IPS-15b (cell line): ENCODE measurements around the gene CIC.
A peak's percentile ranks its signal among the peaks of the same experiment; 100 is the strongest.

Experiments used
- H3K27me3 ChIP-seq: one replicate; pipeline ENCODE4 v1.6.1; 2013; ENCODE audit warnings: low read length; ENCODE audit not compliant: control insufficient read depth, insufficient read depth
- H3K36me3 ChIP-seq: one replicate; pipeline ENCODE4 v1.6.1; 2013; ENCODE audit warnings: low read length; ENCODE audit not compliant: control insufficient read depth, insufficient read depth
- H3K4me1 ChIP-seq: one replicate; pipeline ENCODE4 v1.6.1; 2013; ENCODE audit warnings: mild to moderate bottlenecking, low read length; ENCODE audit not compliant: control insufficient read depth, insufficient read depth
- H3K4me3 ChIP-seq: one replicate; pipeline ENCODE4 v1.5.1; 2013; ENCODE audit warnings: low read depth, low read length
- H3K9ac ChIP-seq: one replicate; pipeline ENCODE4 v1.6.1; 2013; ENCODE audit warnings: low read depth, mild to moderate bottlenecking, low read length
- H3K9me3 ChIP-seq: one replicate; pipeline ENCODE4 v1.6.1; 2013; ENCODE audit warnings: mild to moderate bottlenecking, low read length; ENCODE audit not compliant: control insufficient read depth, insufficient read depth

Gene CIC

DNA sequence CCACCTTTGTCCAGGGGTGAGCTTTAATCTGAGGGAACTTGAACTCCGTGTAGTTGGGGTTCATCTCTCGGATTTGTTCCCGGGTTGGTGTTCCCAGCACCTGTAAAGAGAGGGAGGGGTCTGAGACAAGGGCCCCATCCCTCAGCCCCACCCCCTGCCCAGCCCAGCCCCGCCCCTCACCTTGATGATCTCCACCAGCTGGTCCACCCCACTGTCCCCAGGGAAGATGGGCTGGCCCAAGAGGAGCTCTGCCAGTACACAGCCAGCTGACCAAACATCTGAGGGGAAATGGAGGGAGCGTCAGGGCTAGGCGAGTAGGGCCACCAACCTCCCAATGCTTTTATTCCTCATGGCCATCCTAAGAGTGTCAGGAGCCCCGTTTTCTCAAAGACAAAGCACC is 35.9 kb upstream of the CIC start:
- Histone ChIP-seq H3K9ac (no peak overlapping the region), H3K4me3 (no peak overlapping the region), H3K9me3 (no peaks in the 10 kb centered on the region), H3K27me3 (no peaks in the 10 kb centered on the region), H3K36me3 (peaks cover 65% of the 10 kb centered on the region), H3K4me1 (no peaks in the 10 kb centered on the region)

DNA sequence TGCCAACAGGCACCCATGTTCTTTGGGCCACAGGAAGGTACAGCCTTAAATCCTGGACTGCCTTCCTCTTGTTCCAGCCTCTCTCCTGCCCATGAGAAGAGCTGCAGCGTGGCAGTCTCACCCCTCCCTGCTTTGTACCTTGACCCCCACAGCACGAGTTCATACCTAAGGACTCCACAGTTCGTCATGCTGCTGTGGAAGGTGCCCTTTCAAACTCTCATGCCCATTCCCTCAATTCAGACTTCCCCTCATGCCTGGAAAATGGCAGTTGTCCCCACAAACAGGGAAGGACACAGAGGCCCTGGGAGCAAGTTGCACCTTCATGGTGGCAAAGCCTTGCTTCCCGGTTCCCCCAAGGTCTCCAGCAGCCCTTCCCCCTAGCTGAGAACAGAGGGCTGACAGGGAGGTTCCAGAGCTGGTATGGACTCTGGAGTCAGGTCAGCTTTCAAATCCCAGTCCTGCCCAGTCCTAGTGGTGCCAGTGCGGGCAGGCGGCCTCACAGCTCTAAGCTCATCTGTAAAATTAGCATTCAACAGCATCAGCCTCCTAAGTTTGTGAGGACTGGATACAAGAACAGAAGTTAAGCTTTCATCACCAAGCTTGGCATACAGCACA is 35.3 kb upstream of the CIC start:
- H3K9ac ChIP-seq = no peak overlapping the region
- H3K36me3 ChIP-seq = peaks cover 60% of the 10 kb centered on the region
- no peaks in the 10 kb centered on the region for H3K27me3 ChIP-seq
- no peaks in the 10 kb centered on the region for H3K9me3 ChIP-seq
- H3K4me1 ChIP-seq = no peaks in the 10 kb centered on the region
- no peak overlapping the region for H3K4me3 ChIP-seq

- Histone ChIP-seq H3K36me3 (peaks cover 58% of the 10 kb centered on the region), H3K4me3 (no peak overlapping the region), H3K9ac (no peak overlapping the region), H3K9me3 (no peaks in the 10 kb centered on the region), H3K4me1 (no peaks in the 10 kb centered on the region), H3K27me3 (no peaks in the 10 kb centered on the region)
Observed at GRCh38 chr19:42234364-42234763, 34.7 kb upstream of the CIC start.

DNA sequence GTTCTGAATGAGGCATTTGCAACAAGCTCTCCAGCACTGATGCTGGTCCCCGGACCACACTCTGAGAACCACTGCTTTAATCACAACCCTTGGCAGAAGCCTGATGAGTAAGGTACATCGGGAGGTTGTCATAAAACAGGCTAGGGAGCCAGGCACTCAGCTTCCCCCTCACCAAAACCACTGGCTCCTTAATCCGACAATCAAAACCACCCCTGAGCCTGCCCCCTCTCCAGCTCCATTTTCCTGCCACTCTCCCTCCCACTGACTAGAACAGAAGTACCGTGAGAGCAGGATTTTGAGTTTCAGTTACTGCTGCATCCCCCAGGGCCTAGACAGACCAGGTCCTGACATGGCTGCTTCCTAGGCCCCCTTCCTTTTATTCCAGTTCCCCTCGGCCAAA is 33.9 kb upstream of the CIC start:
- no peaks in the 10 kb centered on the region for H3K9me3 ChIP-seq
- no peaks in the 10 kb centered on the region for H3K4me1 ChIP-seq
- H3K27me3 ChIP-seq = no peaks in the 10 kb centered on the region
- peaks cover 52% of the 10 kb centered on the region for H3K36me3 ChIP-seq
- no peak overlapping the region for H3K4me3 ChIP-seq
- no peak overlapping the region for H3K9ac ChIP-seq

DNA sequence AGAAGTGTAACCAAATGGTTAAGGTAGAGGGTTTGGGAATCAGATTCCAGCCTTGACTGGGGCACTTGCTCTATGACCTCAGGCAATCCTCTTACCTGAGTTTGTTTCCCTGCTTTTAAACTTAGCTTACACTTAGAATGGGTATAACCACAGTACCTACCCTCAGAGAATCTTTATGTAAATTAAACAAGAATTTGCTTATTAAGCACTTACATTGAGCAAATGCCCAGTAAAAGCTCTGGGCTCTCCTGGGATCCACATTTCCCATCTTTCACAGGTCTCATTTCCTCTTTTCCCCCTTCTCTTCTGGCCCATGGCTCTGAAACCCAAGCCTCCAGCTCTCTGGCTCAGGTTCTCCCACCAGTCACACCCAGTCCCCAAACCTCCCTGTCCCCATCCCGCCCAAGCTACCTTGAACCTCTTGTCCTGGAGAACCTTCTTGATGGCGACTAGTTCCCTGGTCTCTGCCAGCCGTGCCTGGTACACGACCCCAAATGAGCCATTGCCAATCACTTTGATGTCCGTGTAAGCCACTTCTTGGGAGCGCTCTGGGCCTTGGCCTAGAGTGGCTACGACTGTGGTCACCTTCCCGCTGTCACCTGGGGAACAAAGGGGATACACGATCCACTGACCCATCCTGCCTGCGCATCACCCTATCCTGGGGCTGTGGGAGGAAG is 29.4 kb upstream of the CIC start:
- Histone ChIP-seq H3K9ac (no peak overlapping the region), H3K4me3 (no peak overlapping the region), H3K27me3 (no peaks in the 10 kb centered on the region), H3K4me1 (no peaks in the 10 kb centered on the region), H3K9me3 (no peaks in the 10 kb centered on the region), H3K36me3 (peaks cover 14% of the 10 kb centered on the region)

DNA sequence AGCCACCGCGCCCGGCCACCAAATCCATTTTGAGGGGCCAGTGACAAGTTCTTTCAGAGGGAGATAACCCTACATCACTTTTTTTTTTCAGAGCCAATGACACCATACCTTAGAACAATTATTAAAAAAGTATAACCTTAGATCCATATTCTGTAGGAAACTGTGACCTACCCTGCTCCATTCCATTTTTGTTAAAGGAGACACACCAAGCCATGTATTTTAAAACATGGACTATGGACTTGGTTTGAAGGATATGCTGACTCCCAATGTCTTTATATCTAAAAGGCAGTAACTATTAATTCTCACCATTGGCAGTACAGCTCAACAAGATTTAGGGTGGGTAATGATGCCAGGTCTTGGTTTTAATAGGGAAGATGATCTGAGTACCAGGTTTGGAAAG is 27.8 kb upstream of the CIC start:
- Histone ChIP-seq H3K4me1 (peaks cover 4% of the 10 kb centered on the region), H3K9ac (peak overlapping the region; percentile 28), H3K27me3 (no peaks in the 10 kb centered on the region), H3K36me3 (peaks cover 7% of the 10 kb centered on the region), H3K4me3 (peak overlapping the region; percentile 60), H3K9me3 (no peaks in the 10 kb centered on the region)

- no peaks in the 10 kb centered on the region for H3K27me3 ChIP-seq
- no peaks in the 10 kb centered on the region for H3K36me3 ChIP-seq
- no peaks in the 10 kb centered on the region for H3K9me3 ChIP-seq
- H3K4me1 ChIP-seq = peaks cover 7% of the 10 kb centered on the region
- H3K9ac ChIP-seq = peak overlapping the region; percentile 5
- H3K4me3 ChIP-seq = peak overlapping the region; percentile 60
Observed at GRCh38 chr19:42242069-42242511, 27.0 kb upstream of the CIC start.

DNA sequence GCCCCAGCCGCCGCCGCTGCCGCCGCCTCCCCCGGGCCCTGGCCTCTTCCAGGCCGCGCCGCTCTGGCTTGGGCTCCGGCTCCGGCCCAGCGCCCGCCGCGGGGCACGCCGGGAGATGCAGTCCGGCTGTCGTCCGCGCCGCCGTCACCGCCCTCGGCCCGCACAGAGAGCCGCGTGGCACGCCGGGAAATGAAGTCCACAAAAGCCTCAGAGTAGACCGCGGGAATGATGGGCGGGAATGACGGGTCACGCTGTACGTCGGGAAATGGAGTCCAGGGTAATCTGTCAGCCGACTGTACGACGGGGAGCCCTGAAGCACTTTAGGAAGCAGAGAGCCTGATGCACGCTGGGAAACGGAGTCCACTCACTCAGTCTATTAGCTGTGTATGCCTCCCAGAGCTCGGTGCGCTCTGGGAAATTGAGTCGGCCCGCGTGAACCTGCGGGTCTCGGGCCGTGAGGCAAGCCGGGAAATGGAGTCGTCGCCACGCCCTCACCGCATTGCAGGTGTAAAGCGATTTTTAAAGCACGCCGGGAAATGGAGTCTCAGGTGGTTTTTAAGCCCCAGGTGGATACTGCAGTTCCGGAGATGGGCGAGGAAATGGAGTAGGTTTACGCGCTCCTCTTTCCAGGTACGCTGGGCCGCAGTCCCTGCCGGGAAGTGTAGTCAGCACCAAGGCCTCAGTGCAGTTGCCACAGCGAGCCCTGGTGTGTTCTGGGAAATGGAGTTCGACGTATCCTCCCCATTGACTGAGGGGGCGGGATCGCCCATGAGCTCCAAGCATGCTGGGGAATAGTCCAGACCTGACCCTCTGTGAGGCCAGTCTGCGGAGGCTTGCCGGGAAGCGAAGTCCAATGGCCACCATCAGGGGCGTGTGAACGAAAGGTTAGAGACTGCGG is 26.3 kb upstream of the CIC start, which contains the start of gene GSK3A:
Gene GSK3A (minus strand): TSS at position 91 of the 898 bp plus-strand sequence. CDS start 137 bp downstream, outside the sequence.
- H3K27me3 ChIP-seq = no peaks in the 10 kb centered on the region
- H3K4me1 ChIP-seq = peaks cover 7% of the 10 kb centered on the region

GRCh38 chr19:42244347-42245220 is 24.5 kb upstream of the CIC start:
- H3K4me3 ChIP-seq = peak overlapping the region; percentile 72
- peaks cover 7% of the 10 kb centered on the region for H3K4me1 ChIP-seq

More for the DNA sequence above, 26.3 kb upstream of the CIC start, which contains the start of gene GSK3A:
- H3K36me3 ChIP-seq = no peaks in the 10 kb centered on the region
- peak within 1 kb of the TSS; percentile 51 for H3K9ac ChIP-seq
- H3K4me3 ChIP-seq = peak within 1 kb of the TSS; percentile 66
- H3K9me3 ChIP-seq = no peaks in the 10 kb centered on the region

DNA sequence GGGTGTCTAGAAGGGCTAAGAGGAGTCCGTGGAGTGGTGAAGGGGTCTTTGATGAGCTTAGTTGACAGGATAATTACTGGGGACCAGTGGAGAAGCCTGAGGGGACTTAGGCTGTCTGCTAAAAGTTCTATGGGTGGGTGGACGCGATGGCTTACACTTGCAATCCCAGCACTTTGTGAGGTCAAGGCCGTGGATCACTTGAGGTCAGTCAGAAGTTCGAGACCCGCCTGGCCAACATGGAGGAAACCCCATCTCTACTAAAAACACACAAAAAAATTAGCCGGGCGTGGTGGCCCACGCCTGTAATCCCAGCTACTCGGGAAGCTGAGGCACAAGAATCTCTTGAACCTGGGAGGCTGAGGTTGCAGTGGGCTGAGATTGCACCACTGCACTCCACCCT is 23.8 kb upstream of the CIC start:
- H3K27me3 ChIP-seq = no peaks in the 10 kb centered on the region
- H3K4me1 ChIP-seq = peaks cover 7% of the 10 kb centered on the region
- H3K4me3 ChIP-seq = no peak overlapping the region
- peaks cover 12% of the 10 kb centered on the region for H3K36me3 ChIP-seq
- no peak overlapping the region for H3K9ac ChIP-seq
- H3K9me3 ChIP-seq = no peaks in the 10 kb centered on the region

More at GRCh38 chr19:42244347-42245220, 24.5 kb upstream of the CIC start:
- peak overlapping the region; percentile 39 for H3K9ac ChIP-seq
- H3K27me3 ChIP-seq = no peaks in the 10 kb centered on the region
- H3K9me3 ChIP-seq = no peaks in the 10 kb centered on the region
- peaks cover 7% of the 10 kb centered on the region for H3K36me3 ChIP-seq
